Femur (tissue), 1 donor: Measurements from ENCODE around the gene CEPT1.
"Not testable (repeated sequence)": the region's sequence is repeated elsewhere in the genome, so short reads cannot be mapped to it uniquely, and the experiment has no call there.

Experiments used
- DNase-seq: peaks from one replicate; pipeline ENCODE4 v3.0.0-alpha.2; 2017

CEPT1 gene

GRCh38 chr1:111212634-111213335 is 72.8 kb downstream of the CEPT1 start:
- no peak for DNase-seq

GRCh38 chr1:111213412-111213811 is 73.4 kb downstream of the CEPT1 start:
- DNase-seq, result no peak

- no peak for DNase-seq
Measured at GRCh38 chr1:111214074-111214801, 74.2 kb downstream of the CEPT1 start.

GRCh38 chr1:111214884-111215283 is 74.9 kb downstream of the CEPT1 start:
- no peak for DNase-seq

GRCh38 chr1:111215285-111215684 is 75.3 kb downstream of the CEPT1 start:
- not testable (repeated sequence) for DNase-seq

GRCh38 chr1:111216751-111217150 is 76.7 kb downstream of the CEPT1 start:
- no peak for DNase-seq

GRCh38 chr1:111217183-111217910 is 77.3 kb downstream of the CEPT1 start:
- no peak for DNase-seq

- DNase-seq, result no peak
Measured at GRCh38 chr1:111218701-111219556, 78.9 kb downstream of the CEPT1 start.

- no peak for DNase-seq
Measured at GRCh38 chr1:111219557-111220286, 79.7 kb downstream of the CEPT1 start.

- DNase-seq, result no peak
Measured at GRCh38 chr1:111220302-111220890, 80.4 kb downstream of the CEPT1 start.

- no peak for DNase-seq
Measured at GRCh38 chr1:111221276-111221632, 81.2 kb downstream of the CEPT1 start.

GRCh38 chr1:111221633-111222291 is 81.7 kb downstream of the CEPT1 start:
- DNase-seq, result peak; percentile 42

GRCh38 chr1:111222308-111223125 is 82.5 kb downstream of the CEPT1 start:
- DNase-seq, result peak; percentile 71

- no peak for DNase-seq
Measured at GRCh38 chr1:111223126-111223685, 83.2 kb downstream of the CEPT1 start.

- DNase-seq, result no peak
Measured at GRCh38 chr1:111225091-111225490, 85.1 kb downstream of the CEPT1 start.

GRCh38 chr1:111225717-111226400 is 85.8 kb downstream of the CEPT1 start:
- no peak for DNase-seq

GRCh38 chr1:111227434-111227833 is 87.4 kb downstream of the CEPT1 start, which contains the start of gene CHI3L2:
TSS of gene CHI3L2 (plus strand) at chr1:111227713. CDS start at chr1:111227730, 17 bp downstream.
- DNase-seq, result no peak

- DNase-seq, result peak; percentile 42
Measured at GRCh38 chr1:111227851-111228747, 88.1 kb downstream of the CEPT1 start.
